AG10803 (cell line): ENCODE results near the gene TMOD1.

ENCODE experiments used
- DNase-seq: peaks from one replicate; pipeline ENCODE4 v3.0.0; 2010; ENCODE audit warnings: low read depth
- H3K4me3 ChIP-seq: 2 replicates; pipeline ENCODE4 v1.5.1; 2011; ENCODE audit warnings: mild to moderate bottlenecking, low read length, control low read depth
- TF ChIP-seq, protein P1 (sequence below): conservative IDR thresholded peaks from 2 replicates; pipeline ENCODE4 v1.5.1; 2011; ENCODE audit warnings: mild to moderate bottlenecking, low read length, control low read depth, inconsistent platforms

Gene TMOD1

DNA sequence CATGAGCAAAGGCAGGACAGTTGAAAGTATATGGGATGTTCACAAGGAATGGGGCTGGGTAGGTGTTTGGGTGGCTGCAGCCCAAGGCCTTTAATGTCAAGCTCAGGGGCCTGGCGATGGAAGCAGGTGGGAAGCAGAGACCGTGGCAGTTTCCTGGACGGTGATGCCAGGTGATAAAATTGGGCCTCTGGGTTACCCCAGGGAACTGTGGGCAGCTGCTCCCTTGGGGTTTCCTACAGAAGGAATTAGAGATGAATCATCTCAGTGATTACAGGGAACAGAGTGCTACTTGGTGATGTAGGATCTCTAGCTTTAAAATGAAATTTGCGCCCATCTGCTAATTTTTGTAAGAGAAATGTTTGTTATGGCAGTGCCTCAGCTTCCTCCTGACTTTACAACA is 92.5 kb downstream of the TMOD1 start:
- TF ChIP-seq, protein P1, sequence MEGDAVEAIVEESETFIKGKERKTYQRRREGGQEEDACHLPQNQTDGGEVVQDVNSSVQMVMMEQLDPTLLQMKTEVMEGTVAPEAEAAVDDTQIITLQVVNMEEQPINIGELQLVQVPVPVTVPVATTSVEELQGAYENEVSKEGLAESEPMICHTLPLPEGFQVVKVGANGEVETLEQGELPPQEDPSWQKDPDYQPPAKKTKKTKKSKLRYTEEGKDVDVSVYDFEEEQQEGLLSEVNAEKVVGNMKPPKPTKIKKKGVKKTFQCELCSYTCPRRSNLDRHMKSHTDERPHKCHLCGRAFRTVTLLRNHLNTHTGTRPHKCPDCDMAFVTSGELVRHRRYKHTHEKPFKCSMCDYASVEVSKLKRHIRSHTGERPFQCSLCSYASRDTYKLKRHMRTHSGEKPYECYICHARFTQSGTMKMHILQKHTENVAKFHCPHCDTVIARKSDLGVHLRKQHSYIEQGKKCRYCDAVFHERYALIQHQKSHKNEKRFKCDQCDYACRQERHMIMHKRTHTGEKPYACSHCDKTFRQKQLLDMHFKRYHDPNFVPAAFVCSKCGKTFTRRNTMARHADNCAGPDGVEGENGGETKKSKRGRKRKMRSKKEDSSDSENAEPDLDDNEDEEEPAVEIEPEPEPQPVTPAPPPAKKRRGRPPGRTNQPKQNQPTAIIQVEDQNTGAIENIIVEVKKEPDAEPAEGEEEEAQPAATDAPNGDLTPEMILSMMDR, result no peak
- DNase-seq, result no peak
- no peak overlapping the region for H3K4me3 ChIP-seq

DNA sequence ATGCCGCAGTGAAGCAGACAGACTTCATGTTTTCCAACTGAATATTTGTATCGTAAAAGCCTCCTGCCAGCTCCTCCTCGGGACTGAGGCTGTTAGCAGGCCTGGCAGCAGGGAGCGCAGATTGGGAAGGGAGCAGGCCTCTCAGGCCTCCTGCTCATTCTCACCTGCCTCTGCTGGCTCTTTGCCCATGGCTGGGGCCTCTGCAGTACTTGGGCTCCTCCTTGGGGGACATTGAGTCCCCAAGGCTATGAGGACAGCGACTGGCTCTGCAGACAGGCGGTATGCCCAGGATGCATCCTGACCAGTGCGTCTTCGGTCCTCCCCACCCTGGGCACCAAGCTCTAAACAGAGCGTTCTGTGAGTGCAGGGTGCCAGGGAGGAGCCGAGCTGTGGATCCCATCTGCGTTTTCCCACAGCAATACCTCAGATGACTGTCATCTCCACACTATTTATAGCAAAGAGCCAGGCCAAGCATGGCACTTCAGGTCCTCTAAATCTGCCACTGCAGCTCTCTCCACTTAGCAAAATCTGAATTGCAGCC is 93.0 kb downstream of the TMOD1 start:
- H3K4me3 ChIP-seq, result no peak overlapping the region
- TF ChIP-seq, protein P1, result no peak
- DNase-seq, result no peak

DNA sequence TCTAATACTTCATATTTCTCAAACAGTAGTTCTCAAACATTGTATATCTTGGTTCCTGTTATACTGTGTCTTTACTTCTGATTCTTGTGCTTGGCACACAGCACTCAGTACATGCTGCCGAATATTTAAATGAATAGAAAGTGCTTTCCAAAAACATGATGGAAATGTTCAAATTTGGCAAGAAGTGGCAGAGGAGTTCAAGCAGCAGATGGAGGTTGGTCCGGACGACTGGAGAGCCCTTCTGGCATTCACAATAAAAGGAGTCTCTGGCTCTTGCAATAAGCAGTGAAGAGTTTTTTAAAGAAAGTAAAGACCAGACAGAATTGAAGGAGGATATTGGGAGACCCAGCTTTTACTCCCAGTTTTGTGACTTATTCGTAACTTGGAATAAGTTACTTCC is 95.4 kb downstream of the TMOD1 start:
- no peak for DNase-seq
- H3K4me3 ChIP-seq, result no peak overlapping the region
- TF ChIP-seq, protein P1, result no peak

DNA sequence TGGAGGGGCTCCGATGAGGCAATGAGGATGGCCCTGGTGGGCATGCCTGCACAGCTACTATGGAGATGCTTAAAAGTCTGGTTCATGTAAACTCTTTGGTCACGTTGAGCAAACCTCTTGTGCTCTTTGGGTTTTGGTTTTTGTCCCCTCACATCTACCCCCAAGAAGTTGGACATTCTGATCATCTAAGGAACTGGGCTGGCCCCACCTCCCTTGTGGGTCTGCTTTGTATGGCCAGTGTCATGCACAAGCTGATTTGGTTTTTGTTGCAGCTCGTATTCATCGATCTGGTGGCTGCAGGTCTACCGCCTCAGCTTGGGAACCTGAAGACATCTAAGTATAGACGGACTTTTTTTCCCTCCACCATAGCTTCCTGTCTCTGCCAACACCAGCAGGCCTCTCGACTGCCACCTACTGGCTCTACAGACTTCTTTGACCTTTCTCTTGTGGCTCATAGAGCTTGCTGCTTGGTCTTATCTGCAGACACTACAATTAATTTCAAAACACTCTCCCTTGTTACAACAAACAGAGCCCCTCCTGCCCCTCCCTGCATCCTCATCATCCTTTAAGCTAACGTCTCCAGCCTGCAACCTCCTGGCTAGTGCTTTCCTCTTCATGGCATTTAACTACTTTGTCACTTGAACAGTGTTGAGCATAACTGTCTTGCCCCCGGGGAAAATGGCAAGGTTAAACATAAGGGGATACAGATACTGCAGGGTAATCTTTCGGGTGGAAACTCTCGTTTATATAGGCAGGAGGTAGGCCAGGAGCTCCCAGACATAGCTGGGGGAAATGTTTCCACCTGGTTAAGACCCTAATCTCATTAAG is 97.2 kb downstream of the TMOD1 start:
- peak; percentile 83 for DNase-seq
- no peak overlapping the region for H3K4me3 ChIP-seq
- TF ChIP-seq, protein P1, result peak; percentile 98

DNA sequence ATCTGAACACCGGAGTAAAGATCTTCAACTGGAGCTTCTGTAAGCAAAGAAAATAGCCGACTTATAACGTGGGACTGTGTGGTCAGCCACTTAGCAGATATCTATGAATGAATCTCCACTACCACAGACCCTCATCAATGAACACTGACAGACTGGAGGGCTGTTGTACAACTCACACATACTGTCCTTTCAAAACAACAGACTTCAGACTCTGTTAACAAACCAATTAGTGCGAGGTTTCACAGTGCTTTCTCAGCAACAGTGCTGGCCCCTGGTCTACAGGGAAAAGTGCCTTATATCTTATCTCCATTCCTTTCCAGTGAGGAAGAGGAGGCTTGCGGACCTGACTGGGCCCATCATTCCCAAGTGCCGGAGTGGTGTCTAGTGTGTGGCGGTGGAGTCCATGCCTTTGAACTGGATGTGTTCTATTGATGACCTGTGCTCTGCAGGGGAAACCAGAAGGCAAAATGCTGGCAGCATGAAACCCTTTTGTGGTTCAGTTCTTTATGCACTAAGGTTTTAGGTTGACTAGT is 97.9 kb downstream of the TMOD1 start:
- no peak for DNase-seq
- TF ChIP-seq, protein P1, result no peak
- H3K4me3 ChIP-seq, result no peak overlapping the region

DNA sequence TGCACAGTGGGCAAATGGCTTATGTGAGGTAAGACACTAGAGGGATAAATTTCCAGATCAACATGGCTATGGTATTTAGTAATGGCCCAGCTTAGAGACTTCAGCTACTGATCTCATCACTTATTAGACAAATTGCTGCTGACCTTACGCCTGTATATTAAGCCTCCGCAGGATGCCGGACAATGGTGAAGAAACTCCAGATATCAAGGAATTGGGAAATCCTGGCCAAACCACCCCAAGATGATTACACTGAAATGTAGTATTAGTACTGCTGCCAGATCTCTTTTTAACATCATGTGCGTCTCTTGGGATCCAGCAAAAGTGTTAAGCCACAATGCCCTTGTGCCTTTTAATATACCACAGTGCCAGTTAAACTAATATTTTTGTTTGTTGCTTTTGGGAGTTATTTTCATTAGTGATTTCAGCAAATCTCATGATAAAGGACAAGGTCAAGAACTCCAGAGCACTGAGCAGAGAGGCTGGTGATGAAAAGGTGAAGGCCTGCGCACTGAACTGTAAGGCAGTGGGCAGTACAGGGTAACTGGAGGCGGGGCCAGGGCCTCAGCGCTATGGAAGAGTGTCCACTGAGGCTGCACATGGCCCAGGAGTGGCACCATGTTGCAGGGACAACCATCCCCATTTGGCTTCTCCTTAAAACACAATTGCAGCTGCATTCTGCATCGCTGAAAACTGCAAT is 99.2 kb downstream of the TMOD1 start:
- no peak overlapping the region for H3K4me3 ChIP-seq
- TF ChIP-seq, protein P1, result no peak
- no peak for DNase-seq
